H1 (cell line): ENCODE measurements around the gene ATG2B. TPM values are rescaled to one million over a fixed set of nuclear protein-coding genes. Genes with fewer than 3 reads are reported as not detected.

Experiments used
- CTCF ChIA-PET: fragments of 300-600 bp; sonication (Branson Sonifier 250); formaldehyde crosslinking; loops from one replicate; lab custom pipeline; 2021; ENCODE audit not compliant: partially characterized antibody; lab: Charles Lee
- POLR2A ChIA-PET: fragments of 300-600 bp; sonication (Branson Sonifier 250); formaldehyde crosslinking; loops from one replicate; lab custom pipeline; 2021; ENCODE audit warnings: inconsistent platforms; ENCODE audit not compliant: partially characterized antibody; lab: Charles Lee
- DNase-seq, 2 experiments: peaks; one replicate each; pipeline versions ENCODE4 v3.0.0 to v3.0.0-alpha.2; 2010 to 2022; ENCODE audit warnings: low spot score in 2 of 2, low read depth in 1 of 2, mixed read lengths in 1 of 2
- FAIRE-seq: peaks from 2 replicates; lab custom pipeline; 2011; peaks lifted over from hg19 to GRCh38; lab: Jason Lieb, UNC
- H2AFZ ChIP-seq: 2 replicates; pipeline ENCODE4 v1.8.1; 2012; ENCODE audit warnings: low read length, inconsistent platforms
- H2AK5ac ChIP-seq: 2 replicates; pipeline ENCODE4 v1.6.1; 2013; ENCODE audit warnings: low read depth, low read length
- H2BK120ac ChIP-seq: replicated peaks from 2 replicates; pipeline ENCODE3; 2013; ENCODE audit warnings: low read depth, low read length, inconsistent platforms
- H2BK12ac ChIP-seq: 2 replicates; pipeline ENCODE4 v1.6.1; 2013; ENCODE audit warnings: low read depth, low read length
- H2BK15ac ChIP-seq: 2 replicates; pipeline ENCODE4 v1.6.1; 2013; ENCODE audit warnings: low read length
- H2BK20ac ChIP-seq: 2 replicates; pipeline ENCODE4 v1.6.1; 2013; ENCODE audit warnings: low read length
- H2BK5ac ChIP-seq: 2 replicates; pipeline ENCODE4 v1.6.1; 2013; ENCODE audit warnings: low read depth, low read length
- H3K14ac ChIP-seq: 2 replicates; pipeline ENCODE4 v1.6.1; 2013; ENCODE audit warnings: inconsistent platforms; ENCODE audit not compliant: insufficient read length
- H3K18ac ChIP-seq: 2 replicates; pipeline ENCODE4 v1.6.1; 2013; ENCODE audit warnings: low read length; ENCODE audit errors: extremely low read depth
- H3K23ac ChIP-seq: 2 replicates; pipeline ENCODE4 v1.6.1; 2013; ENCODE audit warnings: inconsistent platforms; ENCODE audit not compliant: insufficient read length
- H3K23me2 ChIP-seq: 2 replicates; pipeline ENCODE4 v1.6.1; 2013; ENCODE audit warnings: low read depth, low read length
- H3K27ac ChIP-seq: 2 replicates; pipeline ENCODE4 v1.6.1; 2011; ENCODE audit warnings: low read depth, low read length, inconsistent platforms
- H3K27me3 ChIP-seq, 4 experiments: replicated peaks in 1 of 4; 1 replicate in 1 of 4; 2 replicates in 3 of 4; pipeline versions ENCODE4 v1.6.1 to v1.8.1; 2011 to 2013; ENCODE audit warnings: low read length in 3 of 4, mild to moderate bottlenecking in 3 of 4, inconsistent platforms in 2 of 4, mixed read lengths in 2 of 4, moderate library complexity in 1 of 4; ENCODE audit not compliant: control insufficient read depth in 3 of 4, insufficient read depth in 3 of 4; ENCODE audit errors: extremely low read depth in 1 of 4
- H3K36me3 ChIP-seq, 4 experiments: 2 replicates each; pipeline versions ENCODE4 v1.6.1 to v1.8.1; 2011 to 2013; ENCODE audit warnings: mild to moderate bottlenecking in 4 of 4, low read length in 3 of 4, moderate library complexity in 2 of 4, control low read depth in 1 of 4, inconsistent platforms in 1 of 4; ENCODE audit not compliant: insufficient read depth in 4 of 4, control insufficient read depth in 2 of 4
- H3K4ac ChIP-seq: replicated peaks from 2 replicates; pipeline ENCODE3; 2013; ENCODE audit warnings: low read length, low read depth, mixed read lengths, inconsistent platforms; ENCODE audit not compliant: insufficient read length
- H3K4me1 ChIP-seq, 4 experiments: replicated peaks in 1 of 4; 1 replicate in 1 of 4; 2 replicates in 3 of 4; pipeline versions ENCODE4 v1.6.1 to v1.8.1; 2011 to 2013; ENCODE audit warnings: low read length in 3 of 4, inconsistent platforms in 2 of 4, mixed read lengths in 1 of 4; ENCODE audit not compliant: insufficient read depth in 4 of 4, control insufficient read depth in 3 of 4
- H3K4me2 ChIP-seq, 2 experiments: 2 replicates each; pipeline versions ENCODE4 v1.6.1 to v1.8.1; 2011 to 2013; ENCODE audit warnings: low read depth in 2 of 2, low read length in 2 of 2, control low read depth in 1 of 2, inconsistent platforms in 1 of 2, mild to moderate bottlenecking in 1 of 2; ENCODE audit not compliant: insufficient read depth in 1 of 2
- H3K4me3 ChIP-seq, 4 experiments: fragments of 200-600, 300-600 bp in 1 of 4; sonication (generic), shearing (Covaris generic), sonication (Bioruptor Twin) in 1 of 4; 2 replicates each; pipeline versions ENCODE4 v1.5.1 to v1.8.1; 2011 to 2016; ENCODE audit warnings: low read length in 4 of 4, low read depth in 3 of 4, control low read depth in 2 of 4, inconsistent platforms in 2 of 4, mild to moderate bottlenecking in 2 of 4, mixed read lengths in 1 of 4, moderate library complexity in 1 of 4; ENCODE audit not compliant: insufficient read depth in 2 of 4; ENCODE audit errors: extremely low read depth in 1 of 4
- H3K56ac ChIP-seq: replicated peaks from 2 replicates; pipeline ENCODE3; 2013; ENCODE audit warnings: low read depth, mild to moderate bottlenecking, mixed read lengths, low read length, inconsistent platforms; ENCODE audit not compliant: insufficient read length
- H3K79me1 ChIP-seq: 2 replicates; pipeline ENCODE4 v1.6.1; 2013; ENCODE audit warnings: low read depth, low read length, control low read depth
- H3K79me2 ChIP-seq, 2 experiments: 2 replicates each; pipeline versions ENCODE4 v1.6.1 to v1.8.1; 2012 to 2013; ENCODE audit warnings: low read length in 2 of 2, mild to moderate bottlenecking in 2 of 2, inconsistent platforms in 1 of 2; ENCODE audit not compliant: insufficient read depth in 2 of 2, control insufficient read depth in 1 of 2
- H3K9ac ChIP-seq, 4 experiments: replicated peaks in 1 of 4; 1 replicate in 1 of 4; 2 replicates in 3 of 4; pipeline versions ENCODE4 v1.6.1 to v1.8.1; 2011 to 2013; ENCODE audit warnings: low read depth in 3 of 4, low read length in 3 of 4, control low read depth in 2 of 4, mild to moderate bottlenecking in 2 of 4, moderate library complexity in 2 of 4, inconsistent platforms in 1 of 4; ENCODE audit errors: extremely low read depth in 1 of 4
- H3K9me3 ChIP-seq, 2 experiments: 2 replicates each; pipeline versions ENCODE4 v1.6.1 to v1.8.1; 2012 to 2013; ENCODE audit warnings: mild to moderate bottlenecking in 2 of 2, moderate library complexity in 2 of 2, control low read depth in 1 of 2, inconsistent platforms in 1 of 2, low read depth in 1 of 2, low read length in 1 of 2, mixed read lengths in 1 of 2; ENCODE audit not compliant: insufficient read depth in 2 of 2
- H4K20me1 ChIP-seq, 2 experiments: replicated peaks in 1 of 2; 2 replicates each; pipeline versions ENCODE3 to v1.8.1; 2011 to 2013; ENCODE audit warnings: inconsistent platforms in 2 of 2, low read length in 2 of 2, mild to moderate bottlenecking in 1 of 2; ENCODE audit not compliant: insufficient read depth in 2 of 2, control insufficient read depth in 1 of 2
- H4K5ac ChIP-seq: 2 replicates; pipeline ENCODE4 v1.6.1; 2013; ENCODE audit warnings: low read length, low read depth, mixed read lengths, inconsistent platforms; ENCODE audit not compliant: insufficient read length
- H4K8ac ChIP-seq: 2 replicates; pipeline ENCODE4 v1.8.0; 2013; ENCODE audit warnings: mild to moderate bottlenecking, moderate library complexity, low read length, inconsistent platforms; ENCODE audit not compliant: insufficient read depth; ENCODE audit errors: extremely low read depth
- H4K91ac ChIP-seq: replicated peaks from 2 replicates; pipeline ENCODE3; 2013; ENCODE audit warnings: low read length, mixed read lengths, inconsistent platforms; ENCODE audit not compliant: insufficient read length
- FOSL1 ChIP-seq: IDR thresholded peaks from 2 replicates; pipeline ENCODE4 v1.6.1; 2011; ENCODE audit warnings: mild to moderate bottlenecking, low read depth, low read length, moderate library complexity; ENCODE audit not compliant: insufficient read depth
- JUND ChIP-seq: IDR thresholded peaks from 2 replicates; pipeline ENCODE4 v1.6.1; 2011; ENCODE audit warnings: mild to moderate bottlenecking, improper control_type of control experiment, low read length
- KDM4A ChIP-seq: IDR thresholded peaks from one replicate; pipeline ENCODE4 v1.7.1; 2012; ENCODE audit warnings: low read depth, mild to moderate bottlenecking, moderate library complexity, low read length, inconsistent platforms; ENCODE audit not compliant: severe bottlenecking
- PHF8 ChIP-seq: fragments of 200-600 bp; sonication (generic); conservative IDR thresholded peaks from 2 replicates; pipeline ENCODE4 v1.7.1; 2012; ENCODE audit warnings: low read depth, mild to moderate bottlenecking, inconsistent platforms, low read length, moderate library complexity
- SP2 ChIP-seq: IDR thresholded peaks from 2 replicates; pipeline ENCODE4 v1.6.1; 2012; ENCODE audit warnings: mild to moderate bottlenecking, low read length, inconsistent platforms
- TCF12 ChIP-seq: IDR thresholded peaks from 2 replicates; pipeline ENCODE4 v1.6.1; 2011; ENCODE audit warnings: low read depth, mild to moderate bottlenecking, low read length
- TEAD4 ChIP-seq: IDR thresholded peaks from 2 replicates; pipeline ENCODE4 v1.6.1; 2012; ENCODE audit warnings: low read depth, low read length, inconsistent platforms, mixed read lengths
- WGBS, 2 experiments: shearing (Covaris generic) in 1 of 2; methylation state at CpG; one replicate each; pipeline versions ENCODE4 v1.1.6 to v1.1.7; 2013 to 2015; ENCODE audit warnings: low lambda C conversion rate in 2 of 2, mixed read lengths in 2 of 2, inconsistent platforms in 1 of 2, low coverage in 1 of 2, missing lambda C conversion rate in 1 of 2; ENCODE audit not compliant: insufficient replicate concordance in 2 of 2, insufficient coverage in 1 of 2, insufficient read length in 1 of 2; ENCODE audit errors: extremely low coverage in 1 of 2, missing lambda C conversion rate in 1 of 2; 5-methylcytosine and 5-hydroxymethylcytosine counted together
- polyA plus RNA-seq, 7 experiments: library from polyadenylated mRNA; depleted of rRNA in 3 of 7; stranded (reverse) in 5 of 7; unstranded in 2 of 7; fragments of >200 nt in 5 of 7; fragments of 200-250 nt in 2 of 7; gene quantifications; 1 replicate in 5 of 7; 2 replicates in 1 of 7; 4 replicates in 1 of 7; pipeline versions ENCODE4 v1.2.1 to v1.2.3, GENCODE V29; 2011 to 2013; ENCODE audit warnings: missing spikeins in 2 of 7, mixed read lengths in 2 of 7
- total RNA-seq: library from RNA; stranded (reverse); fragmentation: NEBNext Ultra II Directional; extraction: Animal tissue kit (Norgen Biotek cat#: 25700); gene quantifications from 2 replicates; pipeline ENCODE4 v1.2.1, GENCODE V29; 2021
- TF ChIP-seq, protein P1 (sequence below): IDR thresholded peaks from 2 replicates; pipeline ENCODE4 v1.6.1; 2012; ENCODE audit warnings: low read length, inconsistent platforms

Gene ATG2B
- total and polyA plus RNA-seq, 2 of the 8 experiments (the other 6 are each of a cell fraction or from before 2014, with no cell fraction given) = 4.6 to 14.4 TPM

GRCh38 chr14:96255501-96256366 lies 107.4 kb downstream of the ATG2B start, which contains the start of gene BDKRB1:
BDKRB1 (plus strand) TSS chr14:96256210; CDS start chr14:96263683, 7,473 bp downstream.
- Histone ChIP-seq H3K36me3 (no peaks in the 10 kb centered on the region), H2AK5ac (no peak within 1 kb of the TSS), H3K4ac (no peak within 1 kb of the TSS), H3K79me2 (no peaks in the 10 kb centered on the region), H3K23ac (no peak within 1 kb of the TSS), H3K9ac (no peak within 1 kb of the TSS), H3K23me2 (no peaks in the 10 kb centered on the region), H2AFZ (no peak within 1 kb of the TSS), H3K14ac (no peak within 1 kb of the TSS), H2BK12ac (no peak within 1 kb of the TSS), H3K9me3 (peaks cover 0 to 7% of the 10 kb centered on the region in 2 experiments; a peak in 2 of 4 replicates), H3K4me3 (no peak within 1 kb of the TSS), H3K4me2 (no peak within 1 kb of the TSS), H4K8ac (no peak within 1 kb of the TSS), H4K91ac (no peak within 1 kb of the TSS), H3K18ac (no peak within 1 kb of the TSS), H2BK15ac (no peak within 1 kb of the TSS), H4K5ac (no peak within 1 kb of the TSS), H4K20me1 (no peaks in the 10 kb centered on the region), H3K79me1 (no peaks in the 10 kb centered on the region), H3K56ac (no peak within 1 kb of the TSS), H3K4me1 (peaks cover 0 to 3% (median 1%) of the 10 kb centered on the region in 4 experiments; a peak in 3 of 7 replicates), H3K27me3 (no peaks in the 10 kb centered on the region), H2BK120ac (no peak within 1 kb of the TSS), H2BK20ac (no peak within 1 kb of the TSS), H2BK5ac (no peak within 1 kb of the TSS), H3K27ac (no peak within 1 kb of the TSS)
- FAIRE-seq (no peak), DNase-seq (no peak)
- CTCF ChIA-PET = interaction anchor here (1.4 to 6.0 kb wide), 4 partner anchors 10 to 154 kb away, joined by 4 to 23 read pairs (median 6); no protein-coding TSS in a partner anchor
- POLR2A ChIA-PET = interaction anchor here (0.7 kb wide), 1 partner anchor 10 kb away, joined by 3 read pairs; no protein-coding TSS in a partner anchor
- WGBS, 2 experiments = 83% methylated on average over 12 of the region's 12 CpGs; no CpG with 5 or more reads in 1 of the 2 experiments
- TF ChIP-seq SP2 (no peak), FOSL1 (no peak), PHF8 (no peak), JUND (no peak), TEAD4 (no peak), KDM4A (no peak), TCF12 (no peak)
- TF ChIP-seq, protein P1, sequence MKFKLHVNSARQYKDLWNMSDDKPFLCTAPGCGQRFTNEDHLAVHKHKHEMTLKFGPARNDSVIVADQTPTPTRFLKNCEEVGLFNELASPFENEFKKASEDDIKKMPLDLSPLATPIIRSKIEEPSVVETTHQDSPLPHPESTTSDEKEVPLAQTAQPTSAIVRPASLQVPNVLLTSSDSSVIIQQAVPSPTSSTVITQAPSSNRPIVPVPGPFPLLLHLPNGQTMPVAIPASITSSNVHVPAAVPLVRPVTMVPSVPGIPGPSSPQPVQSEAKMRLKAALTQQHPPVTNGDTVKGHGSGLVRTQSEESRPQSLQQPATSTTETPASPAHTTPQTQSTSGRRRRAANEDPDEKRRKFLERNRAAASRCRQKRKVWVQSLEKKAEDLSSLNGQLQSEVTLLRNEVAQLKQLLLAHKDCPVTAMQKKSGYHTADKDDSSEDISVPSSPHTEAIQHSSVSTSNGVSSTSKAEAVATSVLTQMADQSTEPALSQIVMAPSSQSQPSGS = no peak
